Esophagus (tissue), 2 donors: ENCODE data around the gene PASK. TPM values are rescaled to one million over a fixed set of nuclear protein-coding genes. Genes with fewer than 3 reads are reported as not detected.

ENCODE experiments used
- H3K27ac ChIP-seq, 2 donors: one replicate each; pipeline ENCODE4 v1.5.1; 2013; ENCODE audit warnings: low read depth in 2 of 2, mild to moderate bottlenecking in 2 of 2, inconsistent platforms in 1 of 2, low read length in 1 of 2, moderate library complexity in 1 of 2
- H3K27me3 ChIP-seq, 2 donors: one replicate each; pipeline ENCODE4 v1.6.1; 2013; ENCODE audit warnings: low read length in 2 of 2, control low read depth in 1 of 2, mild to moderate bottlenecking in 1 of 2; ENCODE audit not compliant: insufficient read depth in 2 of 2, control insufficient read depth in 1 of 2
- H3K36me3 ChIP-seq, 2 donors: one replicate each; pipeline ENCODE4 v1.6.1; 2013; ENCODE audit warnings: low read length in 1 of 2; ENCODE audit not compliant: control insufficient read depth in 2 of 2, insufficient read depth in 2 of 2
- H3K4me1 ChIP-seq, 2 donors: one replicate each; pipeline ENCODE4 v1.6.1; 2013; ENCODE audit warnings: low read length in 1 of 2; ENCODE audit not compliant: control insufficient read depth in 2 of 2, insufficient read depth in 2 of 2
- H3K4me3 ChIP-seq, 2 donors: one replicate each; pipeline ENCODE4 v1.5.1; 2013; ENCODE audit warnings: low read length in 2 of 2, mild to moderate bottlenecking in 2 of 2, low read depth in 1 of 2, moderate library complexity in 1 of 2
- H3K9me3 ChIP-seq, 2 donors: one replicate each; pipeline ENCODE4 v1.6.1; 2013; ENCODE audit warnings: mild to moderate bottlenecking in 2 of 2, low read depth in 1 of 2, low read length in 1 of 2, moderate library complexity in 1 of 2; ENCODE audit not compliant: control insufficient read depth in 2 of 2, insufficient read depth in 1 of 2
- WGBS, 2 donors: extraction: QIAGEN DNeasy Blood & Tissue Kit; methylation state at CpG; one replicate each; pipeline ENCODE4 v1.1.7; 2013; 5-methylcytosine and 5-hydroxymethylcytosine counted together
- polyA plus RNA-seq, 2 donors: library from polyadenylated mRNA; stranded (reverse); fragments of 200-250 nt; gene quantifications; one replicate each; pipeline ENCODE4 v1.2.3, GENCODE V29; 2013
- donor health status: healthy with polysubstance abuse.
- donor health status: Bipolar disorder and iron deficiency.

PASK gene
- polyA plus RNA-seq, 2 donors: 4.9 to 7.8 TPM

DNA sequence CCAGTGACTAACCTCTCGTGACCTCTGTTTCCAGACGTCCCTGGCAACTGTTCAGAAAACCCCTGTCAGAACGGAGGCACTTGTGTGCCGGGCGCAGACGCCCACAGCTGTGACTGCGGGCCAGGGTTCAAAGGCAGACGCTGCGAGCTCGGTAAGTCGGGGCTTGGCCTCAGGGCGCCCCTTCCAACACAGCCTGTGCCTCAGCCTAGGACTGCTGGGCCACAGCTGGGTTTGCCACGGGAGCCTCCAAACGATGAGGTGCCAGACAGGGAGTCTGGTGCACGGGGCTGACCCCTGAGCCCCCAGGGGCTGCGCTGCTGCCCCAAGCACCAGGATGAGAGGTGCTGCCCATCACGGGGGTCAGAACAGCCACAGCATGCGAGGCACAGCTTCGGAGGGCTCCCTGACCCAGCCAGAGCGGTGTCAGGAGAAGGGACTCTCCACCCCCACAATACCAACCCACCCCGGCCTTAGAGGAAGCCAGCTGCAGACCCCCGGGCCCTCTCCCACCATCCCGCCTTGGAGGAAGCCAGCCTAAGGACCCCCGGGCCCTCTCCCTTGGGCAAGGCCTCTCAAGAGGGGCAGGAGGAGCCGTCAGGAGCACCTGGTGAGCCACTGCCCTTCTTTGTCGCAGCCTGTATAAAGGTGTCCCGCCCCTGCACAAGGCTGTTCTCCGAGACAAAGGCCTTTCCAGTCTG lies 67.5 kb downstream of the PASK start:
- peaks cover 0 to 2% of the 10 kb centered on the region in 2 donors for H3K36me3 ChIP-seq
- H3K27ac ChIP-seq: no peak overlapping the region
- no peaks in the 10 kb centered on the region for H3K27me3 ChIP-seq
- H3K4me3 ChIP-seq: no peak overlapping the region
- H3K9me3 ChIP-seq: no peaks in the 10 kb centered on the region
- WGBS, 2 donors: 57 to 59% methylated on average over 28 of the region's 28 CpGs
- H3K4me1 ChIP-seq: peaks cover 0 to 5% of the 10 kb centered on the region in 2 donors

DNA sequence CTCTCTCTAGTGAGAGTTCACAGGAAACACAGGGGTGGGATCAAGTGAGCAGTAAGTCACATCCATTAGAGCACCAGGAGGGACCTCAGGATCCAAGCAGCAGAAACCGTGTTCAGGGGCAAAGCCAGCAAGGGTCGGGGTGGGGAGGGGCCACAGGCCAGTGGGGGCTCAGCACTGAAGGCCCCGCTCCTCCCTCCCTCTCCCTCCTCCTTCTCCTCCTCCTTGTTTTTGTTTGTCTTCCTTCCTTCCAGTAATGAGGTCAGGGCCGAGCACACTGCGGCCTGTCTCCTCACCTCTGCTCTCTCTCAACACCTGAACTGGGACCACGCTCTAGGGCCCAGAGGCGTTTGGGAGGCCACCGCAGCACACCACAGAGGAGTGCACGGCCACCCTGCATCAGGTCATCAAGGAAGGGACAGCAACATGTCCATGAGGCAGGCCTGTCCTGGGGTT lies 68.1 kb downstream of the PASK start:
- Histone ChIP-seq H3K9me3 (no peaks in the 10 kb centered on the region), H3K4me3 (no peak overlapping the region), H3K36me3 (peaks cover 0 to 2% of the 10 kb centered on the region in 2 donors), H3K4me1 (peaks cover 0 to 5% of the 10 kb centered on the region in 2 donors), H3K27ac (no peak overlapping the region), H3K27me3 (no peaks in the 10 kb centered on the region)
- 53 to 54% methylated on average over 8 to 9 of the region's 9 CpGs for WGBS, 2 donors

DNA sequence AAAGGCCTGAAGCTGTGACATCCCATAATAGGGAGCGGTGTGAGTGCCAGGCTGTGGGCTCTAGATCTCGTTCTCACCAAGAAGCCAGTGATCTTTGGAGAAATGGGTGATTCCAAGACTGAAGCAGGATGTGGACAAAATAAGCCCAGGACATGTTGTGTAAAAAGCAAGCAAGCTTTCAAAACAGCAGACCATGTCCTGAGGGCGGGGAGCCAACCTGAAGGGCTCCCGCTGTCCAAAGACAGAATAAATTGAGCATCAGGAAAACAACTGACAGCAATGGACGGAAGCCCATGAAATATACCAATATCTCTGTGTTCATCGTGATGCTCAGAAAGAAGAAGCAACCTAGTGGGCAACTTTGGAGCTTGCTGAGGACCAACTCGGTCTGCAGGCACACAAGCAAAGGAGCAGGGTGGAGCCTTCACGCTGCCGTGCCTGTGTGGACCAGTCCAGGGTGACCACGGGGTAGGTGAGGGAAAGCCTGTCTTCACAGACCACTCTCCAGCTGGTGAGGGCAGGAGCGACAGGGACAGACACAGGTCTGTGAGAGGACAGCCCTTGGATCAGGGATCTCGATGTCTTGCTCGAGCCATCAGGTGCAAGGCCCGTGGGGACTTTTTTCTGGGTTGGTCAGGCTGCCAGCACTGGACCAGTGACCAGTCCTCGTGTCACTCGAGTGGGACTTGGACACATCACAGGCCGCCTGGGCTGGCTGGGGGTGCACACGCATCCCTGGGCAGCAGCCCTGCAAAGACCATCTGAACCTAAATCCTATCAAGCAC lies 68.7 kb downstream of the PASK start:
- Histone ChIP-seq H3K9me3 (no peaks in the 10 kb centered on the region), H3K4me3 (no peak overlapping the region), H3K36me3 (no peaks in the 10 kb centered on the region), H3K27me3 (no peaks in the 10 kb centered on the region), H3K27ac (no peak overlapping the region), H3K4me1 (peaks cover 0 to 5% of the 10 kb centered on the region in 2 donors)
- WGBS, 2 donors: 77 to 78% methylated on average over 18 of the region's 18 CpGs

DNA sequence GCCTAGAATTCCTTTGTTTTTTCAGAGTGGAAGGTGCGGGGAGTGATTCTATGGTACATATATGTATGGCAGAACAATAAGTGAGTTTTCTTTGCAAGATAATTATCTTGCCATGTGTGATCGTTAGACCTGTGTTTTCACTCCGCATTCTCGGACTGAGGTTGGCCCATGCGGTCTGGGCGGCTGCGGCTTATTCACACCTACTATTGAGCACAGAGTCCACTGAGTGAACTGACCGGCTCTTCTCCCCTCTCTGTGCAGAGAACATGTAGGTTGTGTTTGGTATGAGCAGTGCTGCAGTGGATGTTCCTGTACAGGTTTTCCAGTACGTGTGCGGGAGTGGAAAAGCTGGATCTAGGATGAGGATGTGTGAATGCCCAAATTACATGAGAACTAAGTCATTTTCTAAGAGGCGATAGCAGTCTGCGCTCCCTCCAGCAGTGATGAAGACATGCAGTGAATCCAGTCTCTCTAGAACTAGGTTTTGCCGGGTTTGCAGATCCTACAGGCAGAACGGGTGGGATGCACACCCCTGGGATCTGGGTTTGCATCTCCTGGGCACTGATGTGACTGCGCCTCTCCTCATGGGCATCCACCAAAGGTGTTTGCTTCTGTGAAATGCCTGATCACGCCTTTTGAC lies 74.3 kb downstream of the PASK start:
- 93 to 94% methylated on average over 16 of the region's 16 CpGs for WGBS, 2 donors
- Histone ChIP-seq H3K36me3 (peaks cover 0 to 15% of the 10 kb centered on the region in 2 donors), H3K9me3 (no peaks in the 10 kb centered on the region), H3K27ac (no peak overlapping the region), H3K27me3 (no peaks in the 10 kb centered on the region), H3K4me1 (no peaks in the 10 kb centered on the region), H3K4me3 (no peak overlapping the region)

DNA sequence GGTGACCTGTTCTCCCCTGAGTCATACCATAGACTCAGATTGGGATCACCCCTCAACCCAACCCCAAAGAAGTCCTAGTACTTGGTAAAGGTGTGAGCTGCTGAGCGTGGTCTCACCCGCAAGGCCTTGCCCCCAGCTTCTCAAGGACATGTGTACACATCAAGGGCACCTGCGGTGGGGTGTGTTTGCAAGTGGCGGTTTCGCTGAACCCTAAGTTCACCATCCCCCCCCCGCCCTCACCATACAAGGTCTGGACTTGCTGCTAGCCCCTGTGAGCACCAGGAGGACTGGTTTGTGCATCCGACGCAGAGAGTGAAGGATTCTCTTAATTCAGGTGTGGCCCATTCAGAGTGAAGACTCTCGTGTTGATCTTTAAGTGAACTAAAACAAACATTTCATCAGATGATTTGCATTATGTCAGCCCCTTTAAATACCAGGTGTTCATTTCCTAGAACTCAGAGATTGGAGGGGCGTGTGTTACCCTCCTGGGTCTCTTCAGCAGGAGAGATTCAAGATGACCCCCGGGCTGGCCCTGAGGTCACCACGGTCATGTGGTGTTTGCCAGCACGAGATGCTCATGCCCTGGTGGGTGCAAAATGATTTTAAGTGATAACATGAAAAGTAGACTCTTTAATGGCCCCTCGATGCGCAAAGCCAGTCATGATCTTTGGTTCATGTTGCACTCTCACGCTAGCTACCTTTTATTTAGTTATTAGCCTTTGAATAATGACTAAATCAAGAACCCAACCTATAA lies 75.0 kb downstream of the PASK start:
- 88 to 90% methylated on average over 16 of the region's 16 CpGs for WGBS, 2 donors
- peaks cover 0 to 16% of the 10 kb centered on the region in 2 donors for H3K36me3 ChIP-seq

DNA sequence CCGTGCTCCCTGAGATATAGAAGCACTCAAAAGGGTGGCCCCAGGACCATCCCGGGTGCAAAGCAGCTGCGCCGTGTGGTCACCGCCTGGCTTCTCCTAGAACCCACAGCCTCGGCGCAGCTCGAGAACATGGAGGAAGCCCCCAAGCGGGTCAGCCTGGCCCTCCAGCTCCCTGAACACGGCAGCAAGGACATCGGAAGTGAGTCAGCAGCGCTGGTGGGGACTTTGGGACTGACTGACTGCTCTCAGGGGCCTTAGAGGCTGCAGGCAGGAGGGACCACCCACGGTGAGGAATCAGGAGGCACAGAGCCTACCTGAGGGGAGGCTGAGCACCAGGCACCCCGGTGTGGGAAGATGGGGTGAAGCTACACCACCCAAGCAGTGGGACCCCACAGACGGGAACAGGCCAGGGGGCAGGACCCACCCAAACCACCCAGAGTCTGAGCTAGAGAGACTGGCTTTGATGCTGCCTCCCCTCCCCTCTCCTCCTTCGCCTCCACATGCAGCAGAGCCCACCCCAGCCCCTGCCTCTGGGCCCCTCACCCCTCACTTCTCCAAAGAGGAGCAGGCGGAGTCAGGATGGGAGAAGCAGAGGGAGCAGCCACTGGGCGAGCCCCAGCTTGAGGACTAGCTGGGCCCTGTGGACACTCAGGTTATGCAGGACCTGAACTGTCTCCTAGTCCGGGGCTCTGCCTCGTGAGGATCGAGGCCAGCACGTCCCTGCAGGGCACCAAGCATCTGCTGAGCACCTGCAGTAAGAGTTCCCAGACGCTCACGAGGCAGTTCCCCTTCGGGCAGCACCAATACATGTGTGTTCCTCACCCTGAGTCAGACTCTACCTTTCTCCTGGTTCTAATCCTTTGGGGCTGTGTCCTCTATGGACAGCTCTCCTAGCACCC lies 75.9 kb downstream of the PASK start:
- Histone ChIP-seq H3K27ac (no peak overlapping the region), H3K4me1 (no peaks in the 10 kb centered on the region), H3K36me3 (peaks cover 0 to 20% of the 10 kb centered on the region in 2 donors), H3K9me3 (no peaks in the 10 kb centered on the region), H3K4me3 (no peak overlapping the region), H3K27me3 (no peaks in the 10 kb centered on the region)
- 72 to 76% methylated on average over 25 of the region's 25 CpGs for WGBS, 2 donors

More for the DNA sequence above, 75.0 kb downstream of the PASK start:
- Histone ChIP-seq H3K27ac (no peak overlapping the region), H3K4me1 (no peaks in the 10 kb centered on the region), H3K4me3 (no peak overlapping the region), H3K27me3 (no peaks in the 10 kb centered on the region), H3K9me3 (no peaks in the 10 kb centered on the region)

DNA sequence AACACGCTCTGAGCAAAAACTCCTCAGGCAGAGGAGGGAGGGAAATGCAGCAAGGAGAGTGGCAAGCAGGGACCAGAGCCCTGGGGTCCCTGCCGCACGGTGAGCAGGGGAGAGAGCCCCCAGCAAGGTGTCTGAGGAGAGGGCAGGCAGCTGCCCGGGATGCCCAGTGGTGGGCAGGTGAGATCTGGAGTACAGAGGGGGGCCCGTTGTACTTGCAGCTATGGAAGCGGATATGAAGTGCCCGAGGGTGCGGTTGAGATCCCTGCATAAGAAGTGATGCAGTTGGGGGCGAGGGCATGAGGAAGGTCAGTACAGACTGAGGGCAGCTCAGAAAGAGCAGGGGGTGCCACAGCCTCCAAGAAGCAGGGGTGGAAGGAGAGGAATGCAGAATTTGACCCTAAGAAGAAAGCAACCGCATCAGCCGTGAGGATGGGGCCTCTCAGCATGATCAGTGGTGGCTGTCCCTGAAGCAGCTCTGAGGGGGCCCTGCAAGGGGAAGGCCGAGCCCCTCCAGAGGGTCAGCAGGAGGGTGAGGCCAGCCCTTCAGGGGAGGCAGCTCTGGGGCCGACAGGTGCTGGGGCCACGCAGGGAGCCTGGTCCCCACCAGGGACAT lies 76.6 kb downstream of the PASK start:
- H3K36me3 ChIP-seq: peaks cover 0 to 21% of the 10 kb centered on the region in 2 donors
- 77 to 83% methylated on average over 14 of the region's 14 CpGs for WGBS, 2 donors
- no peaks in the 10 kb centered on the region for H3K4me1 ChIP-seq
- no peak overlapping the region for H3K4me3 ChIP-seq
- H3K27ac ChIP-seq: no peak overlapping the region
- no peaks in the 10 kb centered on the region for H3K9me3 ChIP-seq
- H3K27me3 ChIP-seq: no peaks in the 10 kb centered on the region

DNA sequence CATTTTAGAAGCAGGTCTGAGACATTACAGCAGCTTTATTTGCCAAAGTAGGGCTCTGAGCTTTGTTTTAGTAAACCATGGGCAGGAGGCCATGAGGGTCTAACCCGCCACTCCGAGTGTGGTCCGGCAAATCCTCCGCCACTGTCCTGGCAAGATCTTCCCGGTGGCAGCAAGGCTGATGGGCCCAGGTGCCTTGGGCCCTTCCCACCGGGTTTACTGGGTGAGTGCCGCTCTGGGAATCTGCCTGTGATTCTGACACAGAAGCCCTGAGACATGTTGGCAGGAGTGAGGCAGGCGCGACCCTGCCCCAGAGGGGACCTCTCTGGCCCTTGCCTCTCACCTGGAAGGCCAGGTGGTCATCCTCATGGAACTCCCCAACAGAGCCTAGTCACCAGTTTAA lies 77.1 kb downstream of the PASK start:
- Histone ChIP-seq H3K36me3 (peaks cover 0 to 23% of the 10 kb centered on the region in 2 donors), H3K27ac (no peak overlapping the region), H3K27me3 (no peaks in the 10 kb centered on the region), H3K9me3 (no peaks in the 10 kb centered on the region), H3K4me1 (no peaks in the 10 kb centered on the region), H3K4me3 (no peak overlapping the region)
- 71 to 88% methylated on average over 9 of the region's 9 CpGs for WGBS, 2 donors
